ENCODE results near the gene RIBC1. TPM values are rescaled to one million over a fixed set of nuclear protein-coding genes. Genes with fewer than 3 reads are reported as not detected.
A peak's percentile ranks its signal among the peaks of the same experiment; 100 is the strongest.
"Not testable (repeated sequence)": the region's sequence is repeated elsewhere in the genome, so short reads cannot be mapped to it uniquely, and the experiment has no call there.

The RIBC1 gene
- total RNA-seq, 2 donors from 2014 or later: 0.80 to 1.7 TPM

DNA sequence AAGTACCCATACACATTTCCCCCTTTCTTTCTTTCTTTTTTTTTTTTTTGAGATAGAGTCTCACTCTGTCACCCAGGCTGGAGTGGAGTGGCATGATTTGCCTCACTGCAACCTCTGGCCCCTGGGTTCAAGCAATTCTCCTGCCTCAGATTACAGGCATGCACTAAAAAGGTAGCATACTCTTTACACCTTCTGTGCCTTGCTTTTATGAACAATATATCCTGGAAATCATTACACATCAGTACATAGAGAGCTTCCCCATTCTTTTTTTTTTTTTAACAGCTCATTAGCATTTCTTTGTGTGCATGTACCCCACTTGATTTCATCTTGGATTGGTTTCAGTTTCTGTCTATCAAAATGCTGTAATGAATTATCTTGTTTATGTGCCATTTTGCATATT lies 30.1 kb downstream of the RIBC1 start:
- no peaks in the 10 kb centered on the region for H3K36me3 Mint-ChIP-seq
- no peaks in the 10 kb centered on the region for H3K9me3 Mint-ChIP-seq
- ATAC-seq: peak in 1 of 2 donors; percentile 30
- H3K27ac Mint-ChIP-seq: no peak overlapping the region
- no peak for DNase-seq (ENCODE audit: low spot score in 2 of 2)

DNA sequence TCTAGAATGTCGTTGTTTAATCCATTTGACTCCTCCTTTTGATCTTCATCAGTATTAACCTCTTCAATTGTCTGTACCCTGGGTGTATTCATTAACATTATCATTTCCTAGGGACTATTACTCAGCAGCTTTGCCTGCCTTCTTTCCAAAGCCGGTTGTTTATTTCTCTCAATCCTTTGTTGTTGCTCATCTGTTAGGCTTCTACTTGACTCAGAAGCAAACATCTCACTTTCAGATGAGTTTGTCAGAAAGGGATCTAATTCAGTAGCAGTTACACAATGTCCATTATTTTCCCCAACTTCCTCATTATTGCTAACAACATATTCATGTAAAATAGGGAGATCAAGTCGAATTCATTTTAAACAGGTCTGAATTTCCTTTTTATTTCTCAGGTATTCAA lies 33.6 kb downstream of the RIBC1 start:
- H3K9me3 Mint-ChIP-seq: no peaks in the 10 kb centered on the region
- no peak for DNase-seq (ENCODE audit: low spot score in 2 of 2)
- ATAC-seq: no peak
- H3K36me3 Mint-ChIP-seq: no peaks in the 10 kb centered on the region
- H3K27ac Mint-ChIP-seq: no peak overlapping the region

DNA sequence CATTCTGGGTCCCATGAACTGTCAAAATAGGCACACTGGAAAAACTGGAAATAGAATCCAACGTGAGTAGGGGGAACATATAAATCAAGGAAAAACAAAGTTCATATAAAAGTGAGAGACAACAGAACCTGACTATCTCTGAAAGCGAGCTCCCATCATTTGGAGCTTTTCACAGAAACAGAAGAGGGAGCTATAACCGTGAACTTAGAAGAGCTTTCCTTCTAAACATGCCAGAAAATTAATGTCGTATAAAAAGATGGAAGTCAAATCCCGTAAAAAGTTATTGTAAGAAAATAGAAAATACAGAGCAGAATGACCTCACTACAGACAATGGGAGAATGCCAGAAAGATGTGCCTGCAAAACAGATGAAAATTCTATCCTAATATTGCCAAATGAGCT lies 35.4 kb downstream of the RIBC1 start:
- DNase-seq (ENCODE audit: low spot score in 2 of 2) (no peak), ATAC-seq (no peak)
- H3K27ac Mint-ChIP-seq: no peak overlapping the region
- H3K9me3 Mint-ChIP-seq: no peaks in the 10 kb centered on the region
- no peaks in the 10 kb centered on the region for H3K36me3 Mint-ChIP-seq

DNA sequence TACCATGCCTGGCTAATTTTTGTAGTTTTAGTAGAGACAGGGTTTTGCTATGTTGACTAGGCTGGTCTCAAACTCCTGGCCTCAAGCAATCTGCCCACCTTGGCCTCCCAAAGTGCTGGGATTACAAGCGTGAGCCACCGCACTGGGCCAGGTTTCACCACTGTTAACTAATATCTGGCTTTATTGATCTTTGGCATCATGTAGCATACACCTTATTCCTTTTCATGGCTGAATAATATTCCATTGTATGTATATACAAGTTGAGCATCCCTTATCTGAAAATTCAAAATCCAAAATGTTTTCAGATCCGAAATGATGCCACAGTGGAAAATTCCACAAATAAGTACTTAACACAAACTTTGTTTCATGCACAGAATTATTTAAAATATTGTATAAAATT lies 46.0 kb downstream of the RIBC1 start:
- ATAC-seq; H3K9me3 Mint-ChIP-seq; H3K36me3 Mint-ChIP-seq; H3K27ac Mint-ChIP-seq; DNase-seq (ENCODE audit: low spot score in 2 of 2): not testable (repeated sequence)

DNA sequence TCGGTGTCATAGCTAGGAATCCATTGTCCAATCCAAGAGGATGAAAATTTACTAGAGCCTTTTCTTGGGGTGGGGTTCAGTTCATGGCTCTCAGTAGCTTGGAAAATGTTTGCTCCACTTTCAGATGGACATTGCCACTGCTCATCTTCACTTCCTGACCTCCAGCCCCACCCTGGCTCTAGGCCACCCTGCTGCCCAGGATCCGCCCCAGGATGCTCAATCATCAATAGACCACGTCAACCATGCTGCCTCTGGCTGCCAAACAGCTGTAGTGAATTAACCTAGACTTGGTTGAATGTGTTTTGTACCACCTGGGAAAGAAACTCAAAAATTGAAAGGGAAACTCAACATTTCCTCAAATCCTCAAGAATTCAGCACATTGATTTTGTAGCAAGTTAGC lies 48.7 kb downstream of the RIBC1 start:
- ATAC-seq (no peak), DNase-seq (ENCODE audit: low spot score in 2 of 2) (no peak)
- H3K9me3 Mint-ChIP-seq: no peaks in the 10 kb centered on the region
- no peak overlapping the region for H3K27ac Mint-ChIP-seq
- H3K36me3 Mint-ChIP-seq: no peaks in the 10 kb centered on the region

DNA sequence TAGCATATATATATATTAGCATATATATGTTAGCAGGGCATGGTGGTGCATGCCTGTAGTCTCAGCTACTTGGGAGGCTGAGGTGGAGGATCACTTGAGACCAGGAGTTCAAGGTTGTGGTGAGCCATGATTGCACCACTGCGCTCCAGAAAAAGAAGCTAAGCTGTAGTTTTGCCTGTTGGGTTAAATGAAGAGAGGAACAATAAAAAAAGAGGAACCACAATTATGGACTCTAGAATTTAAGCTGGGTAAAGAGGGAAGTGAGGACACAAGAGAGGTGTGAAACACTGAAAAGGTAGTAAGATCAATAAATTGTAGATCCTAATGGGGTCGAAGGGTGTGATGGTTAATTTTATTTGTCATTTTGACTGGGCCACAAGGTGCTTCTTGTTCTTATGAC lies 52.0 kb downstream of the RIBC1 start:
- no peak for ATAC-seq
- no peak for DNase-seq (ENCODE audit: low spot score in 2 of 2)
- no peak overlapping the region for H3K27ac Mint-ChIP-seq
- H3K36me3 Mint-ChIP-seq: no peaks in the 10 kb centered on the region
- H3K9me3 Mint-ChIP-seq: no peaks in the 10 kb centered on the region

DNA sequence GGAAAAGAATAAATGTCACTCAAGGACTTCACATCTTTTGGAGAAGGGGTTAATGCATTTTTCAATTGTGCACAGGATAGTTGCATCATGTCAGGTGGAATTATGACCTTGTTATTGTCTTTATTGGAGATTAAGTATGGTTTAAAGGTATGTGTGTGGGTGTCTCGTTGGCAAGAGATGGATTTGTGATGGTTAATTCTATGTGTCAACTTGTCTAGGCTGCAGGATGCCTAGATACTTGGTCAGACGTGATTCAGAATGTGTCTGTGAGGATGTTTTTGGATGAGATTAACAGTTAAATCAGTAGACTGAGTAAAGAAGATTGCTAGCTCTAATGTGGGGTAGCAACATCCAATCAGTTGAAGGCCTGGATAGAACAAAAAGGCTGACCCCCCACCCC lies 53.7 kb downstream of the RIBC1 start:
- Mint-ChIP-seq H3K36me3 (no peaks in the 10 kb centered on the region), H3K27ac (no peak overlapping the region), H3K9me3 (no peaks in the 10 kb centered on the region)
- ATAC-seq (no peak), DNase-seq (ENCODE audit: low spot score in 2 of 2) (no peak)

DNA sequence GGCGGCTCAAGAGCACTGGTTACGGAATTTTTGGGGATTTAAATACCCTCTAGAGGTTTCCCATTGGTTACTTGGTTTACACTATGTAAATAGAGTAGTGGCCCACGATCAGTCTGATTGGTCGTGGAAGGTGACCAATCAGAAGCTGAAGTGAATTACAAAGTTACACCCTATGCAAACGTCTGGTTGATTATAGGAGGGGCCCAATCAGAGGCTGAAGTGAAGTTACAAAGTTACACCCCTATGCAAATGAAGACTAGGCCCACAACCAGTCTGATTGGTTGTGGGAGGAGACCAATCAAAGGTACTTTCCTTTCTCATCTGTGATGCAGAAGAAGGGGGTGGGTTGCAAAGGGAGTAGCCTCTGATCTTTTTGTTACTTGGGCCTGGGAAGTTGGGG lies 56.6 kb downstream of the RIBC1 start:
- Mint-ChIP-seq H3K27ac (no peak overlapping the region), H3K9me3 (no peaks in the 10 kb centered on the region), H3K36me3 (no peaks in the 10 kb centered on the region)
- ATAC-seq (peak in 1 of 2 donors; percentile 37), DNase-seq (ENCODE audit: low spot score in 2 of 2) (no peak)

Other genes starting within 250 kb of the RIBC1 start
- gene KDM5C, start 197.7 kb upstream of the RIBC1 start, total RNA-seq: 100 to 1,000 TPM; 101 to 110 TPM
- gene IQSEC2, start 141.3 kb upstream of the RIBC1 start, total RNA-seq: under 1 TPM in 1 of 2 donors, not detected in 1; 0.58 TPM
- gene SMC1A, start 219 bp upstream of the RIBC1 start, total RNA-seq: 100 to 1,000 TPM; 119 to 152 TPM
- 100 to 1,000 TPM in 1 of 2 donors, 10 to 100 TPM in 1; 86.3 to 116 TPM for gene HSD17B10, start 11.5 kb downstream of the RIBC1 start, total RNA-seq

Data from activated naive CD4-positive, alpha-beta T cell treated with anti-CD3 and anti-CD28 coated beads, Interleukin-2, amount 50 U/mL, for 72 hours (primary cell).